Activated T-cell treated with anti-CD3 and anti-CD28 coated beads, Interleukin-2, amount 50 U/mL, for 4 hours (primary cell): ENCODE measurements around the gene PHF5A. TPM values are rescaled to one million over a fixed set of nuclear protein-coding genes. Genes with fewer than 3 reads are reported as not detected.

Experiments
- ATAC-seq, 2 donors: fragments of 200-7000 bp; cut with Tn5 transposase; one replicate each; pipeline ENCODE4 v1.10.0; 2021
- DNase-seq: peaks from one replicate; pipeline ENCODE4 v3.0.0-alpha.2; 2020
- H3K27me3 Mint-ChIP-seq: one replicate; pipeline ENCODE4 v1.8.0; 2021; ENCODE audit warnings: low read depth, mixed read lengths
- H3K36me3 Mint-ChIP-seq: one replicate; pipeline ENCODE4 v1.8.0; 2022; ENCODE audit warnings: mixed read lengths; ENCODE audit not compliant: insufficient read depth
- H3K4me1 Mint-ChIP-seq: one replicate; pipeline ENCODE4 v1.8.0; 2021; ENCODE audit warnings: low read depth, mixed read lengths
- H3K4me3 Mint-ChIP-seq: one replicate; pipeline ENCODE4 v1.8.0; 2021; ENCODE audit warnings: mild to moderate bottlenecking, moderate library complexity, mixed read lengths
- H3K9me3 Mint-ChIP-seq: one replicate; pipeline ENCODE4 v1.8.0; 2021; ENCODE audit warnings: mixed read lengths
- total RNA-seq, 3 donors: library from RNA; stranded (reverse); gene quantifications; one replicate each; pipeline ENCODE4 v1.2.1, GENCODE V29; 2021

Gene PHF5A
- total RNA-seq, 3 donors from 2014 or later: 138 to 164 (median 144) TPM

GRCh38 chr22:41429232-41429950 is 39.1 kb downstream of the PHF5A start:
- DNase-seq (no peak), ATAC-seq (peak in 1 of 2 donors; percentile 12)
- Mint-ChIP-seq H3K4me3 (no peak overlapping the region), H3K9me3 (no peaks in the 10 kb centered on the region), H3K27me3 (no peaks in the 10 kb centered on the region), H3K4me1 (peaks cover 13% of the 10 kb centered on the region), H3K36me3 (peaks cover 13% of the 10 kb centered on the region)

GRCh38 chr22:41425660-41426365 is 42.7 kb downstream of the PHF5A start:
- Mint-ChIP-seq H3K9me3 (no peaks in the 10 kb centered on the region), H3K27me3 (no peaks in the 10 kb centered on the region), H3K4me1 (peaks cover 13% of the 10 kb centered on the region), H3K4me3 (no peak overlapping the region), H3K36me3 (peaks cover 8% of the 10 kb centered on the region)
- ATAC-seq: peak; percentile 90
- DNase-seq: no peak

- Mint-ChIP-seq H3K4me1 (peaks cover 13% of the 10 kb centered on the region), H3K9me3 (no peaks in the 10 kb centered on the region), H3K27me3 (no peaks in the 10 kb centered on the region), H3K4me3 (no peak overlapping the region), H3K36me3 (peaks cover 2% of the 10 kb centered on the region)
- ATAC-seq (no peak), DNase-seq (no peak)
Observed at GRCh38 chr22:41418717-41419116, 49.8 kb downstream of the PHF5A start.

GRCh38 chr22:41417622-41418390 is 50.7 kb downstream of the PHF5A start:
- Mint-ChIP-seq H3K4me1 (peaks cover 15% of the 10 kb centered on the region), H3K27me3 (no peaks in the 10 kb centered on the region), H3K36me3 (peaks cover 2% of the 10 kb centered on the region), H3K4me3 (no peak overlapping the region), H3K9me3 (no peaks in the 10 kb centered on the region)
- ATAC-seq: no peak
- DNase-seq: no peak

- ATAC-seq (no peak), DNase-seq (no peak)
- Mint-ChIP-seq H3K27me3 (no peaks in the 10 kb centered on the region), H3K4me1 (peaks cover 29% of the 10 kb centered on the region), H3K4me3 (peak overlapping the region; percentile 96), H3K9me3 (no peaks in the 10 kb centered on the region), H3K36me3 (peaks cover 2% of the 10 kb centered on the region)
Observed at GRCh38 chr22:41415554-41415953, 52.9 kb downstream of the PHF5A start.

GRCh38 chr22:41411021-41411851 is 57.3 kb downstream of the PHF5A start:
- H3K4me3 Mint-ChIP-seq: peak overlapping the region; percentile 11
- H3K9me3 Mint-ChIP-seq: no peaks in the 10 kb centered on the region
- H3K36me3 Mint-ChIP-seq: no peaks in the 10 kb centered on the region
- peaks cover 27% of the 10 kb centered on the region for H3K4me1 Mint-ChIP-seq
- ATAC-seq (no peak), DNase-seq (no peak)
- no peaks in the 10 kb centered on the region for H3K27me3 Mint-ChIP-seq

GRCh38 chr22:41410311-41410751 is 58.2 kb downstream of the PHF5A start:
- no peaks in the 10 kb centered on the region for H3K9me3 Mint-ChIP-seq
- H3K27me3 Mint-ChIP-seq: no peaks in the 10 kb centered on the region
- H3K36me3 Mint-ChIP-seq: no peaks in the 10 kb centered on the region
- peaks cover 26% of the 10 kb centered on the region for H3K4me1 Mint-ChIP-seq
- H3K4me3 Mint-ChIP-seq: no peak overlapping the region
- DNase-seq: no peak
- ATAC-seq: no peak

Other genes starting within 250 kb of the PHF5A start
- under 1 TPM; 0.24 to 0.86 (median 0.60) TPM for gene CHADL, start 227.8 kb downstream of the PHF5A start, total RNA-seq
- 100 to 1,000 TPM; 191 to 205 (median 192) TPM for gene RANGAP1, start 182.5 kb downstream of the PHF5A start, total RNA-seq
- gene ZC3H7B, start 167.2 kb downstream of the PHF5A start, total RNA-seq: 10 to 100 TPM; 57.0 to 62.4 (median 60.9) TPM
- gene TEF, start 86.8 kb downstream of the PHF5A start, total RNA-seq: 1 to 10 TPM; 2.9 to 3.6 (median 3.0) TPM
- gene TOB2, start 21.9 kb downstream of the PHF5A start, total RNA-seq: 10 to 100 TPM; 56.4 to 69.6 (median 61.0) TPM
- gene ACO2, start 425 bp upstream of the PHF5A start, total RNA-seq: 100 to 1,000 TPM; 128 to 133 (median 130) TPM
- gene POLR3H, start 75.8 kb upstream of the PHF5A start, total RNA-seq: 100 to 1,000 TPM; 108 to 140 (median 109) TPM
- gene CSDC2, start 92.3 kb upstream of the PHF5A start, total RNA-seq: under 1 TPM in 2 of 3 donors, not detected in 1; 0.08 to 0.16 TPM
- gene PMM1, start 121.1 kb upstream of the PHF5A start, total RNA-seq: 10 to 100 TPM; 17.1 to 19.7 (median 18.4) TPM
- 100 to 1,000 TPM; 124 to 141 (median 129) TPM for gene DESI1, start 152.4 kb upstream of the PHF5A start, total RNA-seq
- 100 to 1,000 TPM; 515 to 540 (median 521) TPM for gene XRCC6, start 152.6 kb upstream of the PHF5A start, total RNA-seq
- gene SNU13, start 220.2 kb upstream of the PHF5A start, total RNA-seq: 100 to 1,000 TPM; 372 to 430 (median 428) TPM
- gene MEI1, start 230.8 kb upstream of the PHF5A start, total RNA-seq: 10 to 100 TPM; 13.4 to 21.6 (median 17.1) TPM